Measurements from ENCODE around the gene MAP3K2. TPM values are rescaled to one million over a fixed set of nuclear protein-coding genes. Genes with fewer than 3 reads are reported as not detected.

Gene MAP3K2
- total and polyA plus RNA-seq, 2 of the 4 experiments (the other 2 are of a cell fraction): 6.2 to 30.8 TPM

DNA sequence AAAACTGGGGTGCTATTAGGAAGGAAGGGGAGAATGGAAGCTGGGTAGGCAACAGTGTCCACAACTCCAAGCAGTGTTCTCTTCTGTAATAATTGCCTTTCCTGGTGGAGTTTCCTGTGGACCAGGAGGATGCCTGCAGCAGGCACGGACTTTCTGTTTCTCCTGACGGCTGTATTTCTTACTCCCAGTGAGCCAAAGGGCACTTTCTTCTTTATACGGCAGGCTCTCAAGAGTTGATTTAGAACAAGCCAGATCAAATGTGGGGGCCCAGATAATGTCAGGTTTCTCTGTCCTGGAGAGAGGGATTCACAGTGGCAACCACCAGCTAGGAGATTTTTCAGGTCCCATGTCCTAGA, 17.5 kb upstream of the MAP3K2 start:
- intact Hi-C loops (cut with micrococcal nuclease): no loop called here
- CTCF ChIA-PET: no interaction called here
- H4K5ac ChIP-seq (ENCODE audit: low read depth, low read length): no peak overlapping the region

More for the DNA sequence above, 17.5 kb upstream of the MAP3K2 start:
- dilution Hi-C loops (cut with HindIII; ENCODE audit: low sequenced_read_pairs, unreplicated experiment): no loop called here
- H4K20me1 ChIP-seq (ENCODE audit: insufficient read depth, low read length): no peaks in the 10 kb centered on the region
- no peak overlapping the region for H2BK5ac ChIP-seq (ENCODE audit: low read depth, low read length, poor library complexity, severe bottlenecking)
- peaks cover 16% of the 10 kb centered on the region for H3K4me1 ChIP-seq (ENCODE audit: control insufficient read depth, insufficient read depth, low read length)
- no peak overlapping the region; the same call in 1 of the 2 replicates for H3K4ac ChIP-seq (ENCODE audit: low read depth, low read length)
- peaks cover 0 to 6% of the 10 kb centered on the region in 2 experiments; a peak in 1 of 4 replicates for H3K79me1 ChIP-seq (ENCODE audit: low read depth in 1 of 2, low read length in 2 of 2)
- no peak overlapping the region for H3K14ac ChIP-seq (replicated peaks; ENCODE audit: low read depth, low read length)
- peak overlapping the region; percentile 25 for H2AFZ ChIP-seq (replicated peaks; ENCODE audit: low read length, poor library complexity)
- 80% methylated on average over 1 of the region's 3 CpGs; no CpG with 5 or more reads in 1 of the 2 experiments for WGBS, 2 experiments (ENCODE audit: extremely low coverage in 2 of 2, insufficient read length in 1 of 2)
- DNase-seq (no peak), ATAC-seq (ENCODE audit: low read depth) (no peak)
- POLR2A ChIA-PET (ENCODE audit: unreplicated experiment): no interaction called here
- in situ Hi-C loops (cut with MboI; ENCODE audit: low sequenced_read_pairs): no loop called here
- H3K36me3 ChIP-seq (ENCODE audit: control insufficient read depth, insufficient read depth, low read length): no peaks in the 10 kb centered on the region
- 0 out of 2 replicates have a peak overlapping the region, but pooled peaks have one; percentile 22 for H2AK5ac ChIP-seq (ENCODE audit: low read depth, low read length)
- H4K8ac ChIP-seq (ENCODE audit: low read depth in 2 of 2, low read length in 2 of 2): no peak overlapping the region; a peak in 1 of 4 replicates
- H3K9me3 ChIP-seq (ENCODE audit: control insufficient read depth, insufficient read depth, low read length): no peaks in the 10 kb centered on the region
- peaks cover 25% of the 10 kb centered on the region for H3K9me1 ChIP-seq (ENCODE audit: insufficient read depth, low read length)
- H3K23ac ChIP-seq (ENCODE audit: low read depth, low read length): 0 out of 2 replicates have a peak overlapping the region, but pooled peaks have one; percentile 25
- H2BK15ac ChIP-seq (ENCODE audit: low read depth, low read length): no peak overlapping the region
- H2BK120ac ChIP-seq (ENCODE audit: low read depth, low read length): peak overlapping the region; percentile 17
- no peak overlapping the region for H3K27ac ChIP-seq (ENCODE audit: insufficient read depth, low read length)
- TF ChIP-seq RFX5 (IDR thresholded peaks at IDR 0.05; ENCODE audit: low read depth, low read length) (no peak), FOS (IDR thresholded peaks at IDR 0.05; ENCODE audit: low read depth, low read length) (no peak), RCOR1 (IDR thresholded peaks at IDR 0.05; ENCODE audit: insufficient replicate concordance, low read length) (no peak), MXI1 (IDR thresholded peaks at IDR 0.05; ENCODE audit: borderline replicate concordance, low read depth, low read length) (no peak), CHD1 (IDR thresholded peaks at IDR 0.05; ENCODE audit: low read depth, low read length) (no peak), MAZ (IDR thresholded peaks at IDR 0.05; ENCODE audit: borderline replicate concordance, low read depth, low read length) (no peak), NFE2L2 (IDR thresholded peaks at IDR 0.05; ENCODE audit: low read depth, low read length) (no peak), CEBPB (IDR thresholded peaks at IDR 0.05; ENCODE audit: low read depth, low read length) (no peak), BHLHE40 (IDR thresholded peaks at IDR 0.05; ENCODE audit: low read depth, low read length) (no peak), RAD21 (IDR thresholded peaks at IDR 0.05; ENCODE audit: low read length) (no peak), POLR2A (IDR thresholded peaks at IDR 0.05; ENCODE audit: low read depth, low read length) (no peak), MAFK (IDR thresholded peaks at IDR 0.05; ENCODE audit: low read depth, low read length) (no peak)
- TF ChIP-seq, protein P1, sequence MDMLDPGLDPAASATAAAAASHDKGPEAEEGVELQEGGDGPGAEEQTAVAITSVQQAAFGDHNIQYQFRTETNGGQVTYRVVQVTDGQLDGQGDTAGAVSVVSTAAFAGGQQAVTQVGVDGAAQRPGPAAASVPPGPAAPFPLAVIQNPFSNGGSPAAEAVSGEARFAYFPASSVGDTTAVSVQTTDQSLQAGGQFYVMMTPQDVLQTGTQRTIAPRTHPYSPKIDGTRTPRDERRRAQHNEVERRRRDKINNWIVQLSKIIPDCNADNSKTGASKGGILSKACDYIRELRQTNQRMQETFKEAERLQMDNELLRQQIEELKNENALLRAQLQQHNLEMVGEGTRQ (IDR thresholded peaks at IDR 0.05; ENCODE audit: low read depth, low read length): no peak
- TF ChIP-seq, protein P2, sequence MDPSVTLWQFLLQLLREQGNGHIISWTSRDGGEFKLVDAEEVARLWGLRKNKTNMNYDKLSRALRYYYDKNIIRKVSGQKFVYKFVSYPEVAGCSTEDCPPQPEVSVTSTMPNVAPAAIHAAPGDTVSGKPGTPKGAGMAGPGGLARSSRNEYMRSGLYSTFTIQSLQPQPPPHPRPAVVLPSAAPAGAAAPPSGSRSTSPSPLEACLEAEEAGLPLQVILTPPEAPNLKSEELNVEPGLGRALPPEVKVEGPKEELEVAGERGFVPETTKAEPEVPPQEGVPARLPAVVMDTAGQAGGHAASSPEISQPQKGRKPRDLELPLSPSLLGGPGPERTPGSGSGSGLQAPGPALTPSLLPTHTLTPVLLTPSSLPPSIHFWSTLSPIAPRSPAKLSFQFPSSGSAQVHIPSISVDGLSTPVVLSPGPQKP (IDR thresholded peaks at IDR 0.05; ENCODE audit: borderline replicate concordance, low read depth, low read length): no peak
- no peak overlapping the region for H3K4me3 ChIP-seq (ENCODE audit: insufficient read depth, low read depth, low read length)
- H3K4me2 ChIP-seq (ENCODE audit: low read depth, low read length): no peak overlapping the region
- no peak overlapping the region for H2AK9ac ChIP-seq (replicated peaks; ENCODE audit: low read depth, low read length, poor library complexity)
- no TSS peak for BruUV-seq (replicated peaks)
- peak overlapping the region; percentile 4; the same call in 1 of the 2 replicates for H4K91ac ChIP-seq (ENCODE audit: insufficient read depth, low read depth, low read length)
- no peaks in the 10 kb centered on the region for H3K27me3 ChIP-seq (ENCODE audit: control insufficient read depth, insufficient read depth, low read length)
- H3K9ac ChIP-seq (ENCODE audit: low read depth, low read length): no peak overlapping the region
- H3K56ac ChIP-seq (ENCODE audit: extremely low read depth, insufficient read depth, low read length): no peak overlapping the region
- H2BK20ac ChIP-seq (ENCODE audit: low read depth, low read length): no peak overlapping the region
- no peak overlapping the region for H3K18ac ChIP-seq (ENCODE audit: low read depth, low read length)
